PC-3 (cell line): ENCODE measurements around the gene MROH2A.

Experiments
- EZH2 ChIP-seq: fragments of 300-600 bp; sonication (generic); IDR thresholded peaks from one replicate; pipeline ENCODE4 v1.6.1; 2017; ENCODE audit warnings: antibody characterized with exemption, mild to moderate bottlenecking, low read length; ENCODE audit not compliant: unreplicated experiment
- EZH2phosphoT487 ChIP-seq: fragments of 300-600 bp; sonication (generic); IDR thresholded peaks from 2 replicates; pipeline ENCODE4 v1.6.1; 2018; ENCODE audit warnings: mild to moderate bottlenecking, antibody characterized with exemption, low read length, borderline replicate concordance
- TF ChIP-seq, protein P1 (sequence below): fragments of 300-600 bp; sonication (generic); conservative IDR thresholded peaks from 2 replicates; pipeline ENCODE4 v1.5.1; 2017; ENCODE audit warnings: antibody characterized with exemption, low read depth, mild to moderate bottlenecking, low read length

GRCh38 chr2:233745073-233745755 lies 32.9 kb upstream of the MROH2A start:
- TF ChIP-seq, protein P1, sequence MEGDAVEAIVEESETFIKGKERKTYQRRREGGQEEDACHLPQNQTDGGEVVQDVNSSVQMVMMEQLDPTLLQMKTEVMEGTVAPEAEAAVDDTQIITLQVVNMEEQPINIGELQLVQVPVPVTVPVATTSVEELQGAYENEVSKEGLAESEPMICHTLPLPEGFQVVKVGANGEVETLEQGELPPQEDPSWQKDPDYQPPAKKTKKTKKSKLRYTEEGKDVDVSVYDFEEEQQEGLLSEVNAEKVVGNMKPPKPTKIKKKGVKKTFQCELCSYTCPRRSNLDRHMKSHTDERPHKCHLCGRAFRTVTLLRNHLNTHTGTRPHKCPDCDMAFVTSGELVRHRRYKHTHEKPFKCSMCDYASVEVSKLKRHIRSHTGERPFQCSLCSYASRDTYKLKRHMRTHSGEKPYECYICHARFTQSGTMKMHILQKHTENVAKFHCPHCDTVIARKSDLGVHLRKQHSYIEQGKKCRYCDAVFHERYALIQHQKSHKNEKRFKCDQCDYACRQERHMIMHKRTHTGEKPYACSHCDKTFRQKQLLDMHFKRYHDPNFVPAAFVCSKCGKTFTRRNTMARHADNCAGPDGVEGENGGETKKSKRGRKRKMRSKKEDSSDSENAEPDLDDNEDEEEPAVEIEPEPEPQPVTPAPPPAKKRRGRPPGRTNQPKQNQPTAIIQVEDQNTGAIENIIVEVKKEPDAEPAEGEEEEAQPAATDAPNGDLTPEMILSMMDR: no peak
- TF ChIP-seq EZH2phosphoT487 (no peak), EZH2 (no peak)
